GM13976 (cell line): Measurements from ENCODE around the gene PTER.

Experiments
- DNase-seq: peaks from one replicate; pipeline ENCODE4 v3.0.0; 2012; ENCODE audit warnings: low spot score
- in situ Hi-C: fragments of 300-500 bp; cut with MboI; formaldehyde crosslinking; loops from one replicate; pipeline ENCODE4 v1.12.0; 2022; ENCODE audit warnings: low sequenced_read_pairs, mixed read lengths, inconsistent platforms; ENCODE audit not compliant: unreplicated experiment
- TF ChIP-seq, protein P1 (sequence below): IDR thresholded peaks from 2 replicates; pipeline ENCODE4 v1.5.1; 2012; ENCODE audit warnings: borderline replicate concordance, mild to moderate bottlenecking; ENCODE audit not compliant: insufficient read depth; ENCODE audit errors: extremely low read depth, missing control alignments, control extremely low read depth

The PTER gene

DNA sequence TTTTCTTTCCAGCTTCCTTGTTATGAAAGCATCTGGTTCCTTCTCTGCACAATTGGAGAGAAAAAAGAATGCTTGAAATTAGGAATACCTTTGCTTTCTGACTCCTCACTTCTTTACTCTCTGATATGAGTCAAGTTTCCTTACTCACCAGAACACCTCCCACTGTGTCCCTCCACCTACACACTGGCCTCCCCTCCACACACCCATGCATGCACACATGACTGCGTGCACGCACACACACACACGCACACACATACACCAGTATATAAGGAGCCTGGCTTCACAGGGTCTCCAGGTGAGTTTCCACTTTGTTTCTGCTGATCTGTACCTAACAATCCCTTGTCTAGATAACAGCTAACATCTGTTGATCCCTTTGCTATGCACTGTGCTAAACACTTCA, 11.4 kb upstream of the PTER start:
- in situ Hi-C loops: no loop called here
- DNase-seq: no peak
- TF ChIP-seq, protein P1, sequence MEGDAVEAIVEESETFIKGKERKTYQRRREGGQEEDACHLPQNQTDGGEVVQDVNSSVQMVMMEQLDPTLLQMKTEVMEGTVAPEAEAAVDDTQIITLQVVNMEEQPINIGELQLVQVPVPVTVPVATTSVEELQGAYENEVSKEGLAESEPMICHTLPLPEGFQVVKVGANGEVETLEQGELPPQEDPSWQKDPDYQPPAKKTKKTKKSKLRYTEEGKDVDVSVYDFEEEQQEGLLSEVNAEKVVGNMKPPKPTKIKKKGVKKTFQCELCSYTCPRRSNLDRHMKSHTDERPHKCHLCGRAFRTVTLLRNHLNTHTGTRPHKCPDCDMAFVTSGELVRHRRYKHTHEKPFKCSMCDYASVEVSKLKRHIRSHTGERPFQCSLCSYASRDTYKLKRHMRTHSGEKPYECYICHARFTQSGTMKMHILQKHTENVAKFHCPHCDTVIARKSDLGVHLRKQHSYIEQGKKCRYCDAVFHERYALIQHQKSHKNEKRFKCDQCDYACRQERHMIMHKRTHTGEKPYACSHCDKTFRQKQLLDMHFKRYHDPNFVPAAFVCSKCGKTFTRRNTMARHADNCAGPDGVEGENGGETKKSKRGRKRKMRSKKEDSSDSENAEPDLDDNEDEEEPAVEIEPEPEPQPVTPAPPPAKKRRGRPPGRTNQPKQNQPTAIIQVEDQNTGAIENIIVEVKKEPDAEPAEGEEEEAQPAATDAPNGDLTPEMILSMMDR: no peak

DNA sequence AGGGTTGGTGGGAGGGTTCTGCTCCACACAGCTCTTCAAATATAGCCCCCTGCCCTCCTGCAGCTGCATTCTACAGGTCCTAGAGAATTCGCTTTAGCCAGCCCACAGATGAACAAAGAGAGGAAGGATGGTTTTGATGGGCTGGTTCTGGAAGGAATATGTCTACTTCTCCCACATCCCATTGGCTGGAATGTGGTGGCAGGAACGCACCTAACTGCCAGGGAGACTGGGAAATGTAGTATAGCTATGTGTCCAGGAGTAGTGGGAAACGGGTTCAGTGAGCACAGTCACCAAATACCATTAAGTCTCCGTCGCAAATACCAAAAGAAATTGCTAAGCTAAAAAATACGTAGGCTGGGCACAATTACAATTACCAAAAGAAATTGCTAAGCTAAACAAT, 7.3 kb upstream of the PTER start:
- in situ Hi-C loops: no loop called here
- no peak for DNase-seq
- TF ChIP-seq, protein P1: no peak

DNA sequence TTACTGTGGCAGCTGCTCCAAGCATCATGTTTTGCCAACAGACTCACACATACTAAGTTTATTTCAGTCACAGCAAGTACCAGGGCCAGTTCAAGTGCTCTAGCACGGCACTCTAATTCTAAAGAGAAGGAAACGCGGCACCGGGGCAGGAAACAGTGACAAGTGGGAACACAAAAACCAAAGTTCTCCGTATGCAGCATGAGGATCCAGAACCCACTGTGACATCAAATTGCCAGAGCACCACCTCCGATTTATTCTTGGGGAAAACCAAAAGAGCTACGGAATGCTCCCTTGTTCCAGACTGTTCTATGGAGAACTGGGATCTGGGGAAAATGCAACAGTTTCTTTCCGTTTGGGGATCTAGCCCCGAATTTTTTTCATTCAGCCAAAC, 448 bp upstream of the PTER start:
- TF ChIP-seq, protein P1: no peak
- no peak for DNase-seq
- in situ Hi-C loops: no loop called here

DNA sequence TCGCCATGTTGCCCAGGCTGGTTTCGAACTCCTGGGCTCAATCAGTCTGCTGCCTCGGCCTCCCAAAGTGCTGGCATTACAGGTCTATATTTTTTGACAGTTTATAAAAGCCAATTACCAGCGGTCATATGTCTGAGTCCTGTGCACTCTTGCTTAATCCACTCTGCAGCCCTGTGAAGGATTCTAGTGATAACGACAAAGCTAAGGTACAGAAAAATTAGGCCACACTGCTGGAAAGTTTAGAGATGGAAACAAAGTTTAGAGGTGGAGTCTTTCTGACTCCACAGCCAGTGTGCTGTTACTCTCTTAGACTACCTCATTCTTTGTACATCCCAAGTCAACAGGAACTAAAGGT, 707 bp downstream of the PTER start:
- DNase-seq: no peak
- TF ChIP-seq, protein P1: no peak
- in situ Hi-C loops: no loop called here

DNA sequence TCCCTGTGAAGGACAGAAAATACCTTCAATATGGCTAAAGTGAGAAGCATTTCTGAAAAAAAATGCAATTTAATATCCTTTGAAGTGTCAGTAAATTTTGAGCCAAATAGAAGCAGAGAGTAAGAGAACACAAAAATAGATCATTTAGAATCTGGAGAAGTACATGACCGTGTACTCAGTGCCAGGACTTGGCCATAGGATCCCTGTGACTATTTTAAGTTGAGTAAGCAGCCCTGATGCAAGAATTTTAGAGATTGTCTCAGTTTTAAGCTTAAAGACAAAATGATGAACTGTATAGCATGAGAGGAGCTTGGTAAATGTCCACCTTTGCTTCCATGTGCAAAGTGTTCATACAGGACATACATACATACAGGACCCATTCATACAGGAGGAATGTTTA, 2.5 kb downstream of the PTER start:
- TF ChIP-seq, protein P1: no peak
- DNase-seq: no peak
- in situ Hi-C loops: no loop called here

DNA sequence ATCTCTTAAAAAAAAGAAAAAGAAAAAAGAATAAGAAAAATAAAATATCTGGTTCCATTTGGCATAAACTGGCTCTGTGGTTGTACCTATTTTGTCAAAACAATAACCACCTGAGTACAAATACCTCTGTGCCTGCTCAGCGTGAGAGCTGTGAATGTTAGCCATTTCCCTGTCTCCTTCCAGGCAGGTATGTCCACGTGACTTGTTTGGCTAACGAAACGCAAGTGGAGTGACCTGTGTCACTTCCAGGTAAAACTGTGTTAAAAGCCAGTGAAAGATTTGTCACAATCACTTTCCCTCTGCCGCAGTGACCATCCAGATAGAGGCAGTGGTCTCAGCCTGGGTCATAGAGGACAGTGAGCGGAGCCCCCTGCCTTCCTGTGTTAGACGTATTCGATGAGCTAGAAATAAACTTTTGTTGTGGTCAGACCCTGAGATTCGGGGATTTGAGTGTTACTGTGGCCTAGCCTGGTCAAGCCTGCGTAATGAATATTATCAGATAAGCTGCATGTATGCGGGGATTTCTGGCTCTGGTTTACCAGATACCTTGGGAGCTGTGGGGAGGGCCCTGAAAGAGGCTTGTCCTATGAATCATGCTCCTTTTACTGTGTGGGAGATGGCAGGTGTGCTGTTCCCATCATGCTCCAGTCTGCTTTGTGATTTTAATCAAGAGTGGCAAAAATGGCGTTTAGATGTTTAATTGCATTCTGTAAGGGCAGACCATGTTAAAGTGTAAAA, 3.8 kb downstream of the PTER start:
- TF ChIP-seq, protein P1: no peak
- no peak for DNase-seq
- in situ Hi-C loops: no loop called here
